SK-N-SH (cell line): Measurements from ENCODE around the gene CIDEC. TPM values are rescaled to one million over a fixed set of nuclear protein-coding genes. Genes with fewer than 3 reads are reported as not detected.

Experiments
- CTCF ChIA-PET: fragments of 300-600, 350-600 bp; formaldehyde crosslinking; extraction: SDS; loops from one replicate; lab custom pipeline; 2021; lab: Yijun Ruan, JAX
- POLR2A ChIA-PET: fragments of 350-600 bp; sonication (Branson Sonifier 250); formaldehyde crosslinking; extraction: SDS; loops from one replicate; lab custom pipeline; 2020; ENCODE audit warnings: antibody characterized with exemption, inconsistent platforms; lab: Yijun Ruan, JAX
- DNase-seq: peaks from one replicate; pipeline ENCODE4 v3.0.0; 2012
- H2AFZ ChIP-seq: fragments of 200-600 bp; sonication (generic); 2 replicates; pipeline ENCODE4 v1.8.1; 2016; ENCODE audit warnings: antibody characterized with exemption, mild to moderate bottlenecking, low read depth
- H3F3A ChIP-seq: fragments of 200-600 bp; sonication (generic); replicated peaks from 2 replicates; pipeline ENCODE3; 2016; ENCODE audit warnings: antibody characterized with exemption, mild to moderate bottlenecking; ENCODE audit not compliant: insufficient read depth
- H3K27ac ChIP-seq, 2 experiments: fragments of 200-500 bp in 1 of 2; fragments of 200-600 bp in 1 of 2; sonication (Bioruptor generic) in 1 of 2; sonication (generic), shearing (Covaris generic) in 1 of 2; 2 replicates each; pipeline versions ENCODE4 v1.5.1 to v1.6.1; 2014 to 2016; ENCODE audit warnings: low read depth in 2 of 2, inconsistent platforms in 1 of 2, low read length in 1 of 2, mild to moderate bottlenecking in 1 of 2, mixed read lengths in 1 of 2
- H3K27me3 ChIP-seq: fragments of 200-600 bp; sonication (generic), shearing (Covaris generic); 2 replicates; pipeline ENCODE4 v1.6.1; 2016; ENCODE audit warnings: mixed run types; ENCODE audit not compliant: insufficient read depth
- H3K36me3 ChIP-seq, 2 experiments: fragments of 200-500 bp in 1 of 2; fragments of 200-600 bp in 1 of 2; sonication (Bioruptor generic) in 1 of 2; sonication (generic) in 1 of 2; replicated peaks in 1 of 2; 2 replicates each; pipeline versions ENCODE3 to v1.5.1; 2014 to 2016; ENCODE audit warnings: low read length in 1 of 2, mild to moderate bottlenecking in 1 of 2; ENCODE audit not compliant: insufficient read depth in 2 of 2, control insufficient read depth in 1 of 2
- H3K4me1 ChIP-seq, 2 experiments: fragments of 200-500 bp in 1 of 2; fragments of 200-600 bp in 1 of 2; sonication (Bioruptor generic) in 1 of 2; sonication (generic), shearing (Covaris generic) in 1 of 2; 2 replicates each; pipeline versions ENCODE4 v1.5.1 to v1.6.1; 2014 to 2016; ENCODE audit warnings: low read depth in 1 of 2, low read length in 1 of 2, mixed run types in 1 of 2; ENCODE audit not compliant: insufficient read depth in 2 of 2, control insufficient read depth in 1 of 2
- H3K4me2 ChIP-seq: fragments of 200-600 bp; sonication (generic), shearing (Covaris generic); 2 replicates; pipeline ENCODE4 v1.6.1; 2017; ENCODE audit warnings: mixed run types
- H3K4me3 ChIP-seq, 2 experiments: fragments of 200-500 bp in 1 of 2; fragments of 200-600 bp in 1 of 2; sonication (Bioruptor generic) in 1 of 2; sonication (generic), shearing (Covaris generic) in 1 of 2; 2 replicates each; pipeline versions ENCODE4 v1.5.1 to v1.8.1; 2014 to 2016; ENCODE audit warnings: low read depth in 2 of 2, inconsistent platforms in 1 of 2, low read length in 1 of 2, mild to moderate bottlenecking in 1 of 2, mixed read lengths in 1 of 2, moderate library complexity in 1 of 2
- H3K79me2 ChIP-seq: fragments of 200-600 bp; sonication (generic); 2 replicates; pipeline ENCODE4 v1.8.1; 2017; ENCODE audit warnings: mild to moderate bottlenecking; ENCODE audit not compliant: insufficient read depth
- H3K9ac ChIP-seq: fragments of 200-600 bp; sonication (generic); 2 replicates; pipeline ENCODE4 v1.6.1; 2017; ENCODE audit warnings: mixed run types
- H3K9me2 ChIP-seq: fragments of 200-600 bp; sonication (generic); 2 replicates; pipeline ENCODE4 v1.6.1; 2017; ENCODE audit warnings: mixed run types
- H3K9me3 ChIP-seq: fragments of 200-600 bp; sonication (generic); 2 replicates; pipeline ENCODE4 v1.6.1; 2017; ENCODE audit warnings: mixed run types, mild to moderate bottlenecking, moderate library complexity
- H4K20me1 ChIP-seq: fragments of 200-600 bp; sonication (generic); 2 replicates; pipeline ENCODE4 v1.6.1; 2017; ENCODE audit warnings: mild to moderate bottlenecking, mixed run types; ENCODE audit not compliant: insufficient read depth
- CHD2 ChIP-seq: fragments of 150-350 bp; IDR thresholded peaks from 2 replicates; pipeline ENCODE4 v1.6.1; 2018; ENCODE audit warnings: low read length; ENCODE audit not compliant: partially characterized antibody
- EZH2phosphoT487 ChIP-seq: fragments of 200-600 bp; sonication (generic); IDR thresholded peaks from 2 replicates; pipeline ENCODE4 v1.6.1; 2017; ENCODE audit warnings: low read depth, mixed run types, mild to moderate bottlenecking, antibody characterized with exemption, moderate library complexity, borderline replicate concordance
- FOSL2 ChIP-seq: IDR thresholded peaks from 2 replicates; pipeline ENCODE4 v1.4.0; 2012; ENCODE audit warnings: low read depth, mild to moderate bottlenecking, moderate library complexity, borderline replicate concordance
- FOXJ3 ChIP-seq: sonication (generic); formaldehyde crosslinking; IDR thresholded peaks from 2 replicates; pipeline ENCODE4 v1.5.1; 2020; ENCODE audit warnings: mild to moderate bottlenecking, missing genetic modification reagents
- GATA2 ChIP-seq: sonication (generic); formaldehyde crosslinking; IDR thresholded peaks from 2 replicates; pipeline ENCODE4 v1.5.0; 2020; ENCODE audit warnings: mild to moderate bottlenecking, missing genetic modification reagents
- IRF3 ChIP-seq: fragments of 150-350 bp; IDR thresholded peaks from 2 replicates; pipeline ENCODE4 v1.6.1; 2016; ENCODE audit warnings: mild to moderate bottlenecking, low read depth, low read length
- JUND ChIP-seq: IDR thresholded peaks from 2 replicates; pipeline ENCODE4 v1.4.0; 2012
- MAX ChIP-seq: IDR thresholded peaks from 2 replicates; pipeline ENCODE4 v1.4.0; 2012; ENCODE audit warnings: low read depth
- MEF2A ChIP-seq: IDR thresholded peaks from 2 replicates; pipeline ENCODE4 v1.4.0; 2012; ENCODE audit warnings: low read depth, borderline replicate concordance
- NFIC ChIP-seq: IDR thresholded peaks from 2 replicates; pipeline ENCODE4 v1.4.0; 2012; ENCODE audit warnings: borderline replicate concordance
- PBX3 ChIP-seq: IDR thresholded peaks from 2 replicates; pipeline ENCODE4; 2012
- REST ChIP-seq: IDR thresholded peaks from 2 replicates; pipeline ENCODE4 v1.6.1; 2012; ENCODE audit warnings: mild to moderate bottlenecking, low read depth, low read length, moderate library complexity
- RFX5 ChIP-seq: IDR thresholded peaks from 2 replicates; pipeline ENCODE4 v1.6.1; 2012; ENCODE audit warnings: mild to moderate bottlenecking, improper control_type of control experiment, low read length
- TCF12 ChIP-seq: IDR thresholded peaks from 2 replicates; pipeline ENCODE4 v1.4.0; 2012
- WGBS: methylation state at CpG from one replicate; pipeline ENCODE4 v1.1.6; 2017; ENCODE audit warnings: low lambda C conversion rate; 5-methylcytosine and 5-hydroxymethylcytosine counted together
- polyA plus RNA-seq, 3 experiments: library from polyadenylated mRNA; depleted of rRNA; stranded (reverse); fragments of >200 nt; gene quantifications; 2 replicates each; pipeline ENCODE4 v1.2.3, GENCODE V29; 2012

The CIDEC gene
- polyA plus RNA-seq (2012; rRNA removed), result 0.11 TPM in 1 of 2 replicates, not detected in the other
- 0.04 and 0.08 TPM in 2 replicates for polyA plus RNA-seq (2012; cell fraction: cytosol; rRNA removed)
- polyA plus RNA-seq (2012; cell fraction: nucleus; rRNA removed), result not detected in 2 replicates

GRCh38 chr3:9879830-9880549 is at the start of gene CIDEC:
Gene CIDEC (minus strand): TSS chr3:9880253. CDS start chr3:9878486, 1,767 bp downstream.
- Histone ChIP-seq H4K20me1 (no peaks in the 10 kb centered on the region), H3K9me2 (no peaks in the 10 kb centered on the region), H3K9ac (no peak within 1 kb of the TSS), H3K36me3 (no peaks in the 10 kb centered on the region), H3K27ac (no peak within 1 kb of the TSS), H3K79me2 (no peaks in the 10 kb centered on the region), H3K4me3 (no peak within 1 kb of the TSS), H3K9me3 (no peaks in the 10 kb centered on the region), H2AFZ (no peak within 1 kb of the TSS), H3F3A (peaks cover 17% of the 10 kb centered on the region), H3K27me3 (no peaks in the 10 kb centered on the region), H3K4me2 (no peak within 1 kb of the TSS), H3K4me1 (peaks cover 2 to 11% of the 10 kb centered on the region in 2 experiments; a peak in 1 of 4 replicates)
- 88% methylated on average over 7 of the region's 7 CpGs for WGBS
- CTCF ChIA-PET, result interaction anchor here (1.7 kb wide), 1 partner anchor 53 kb away, joined by 7 read pairs; the partner anchor contains the start of gene CRELD1
- POLR2A ChIA-PET, result no interaction called here
- DNase-seq, result no peak
- TF ChIP-seq EZH2phosphoT487, result no peak
- no peak for TF ChIP-seq GATA2 (CRISPR knock-in tag)
- no peak for TF ChIP-seq RFX5
- no peak for TF ChIP-seq IRF3
- TF ChIP-seq FOXJ3 (CRISPR knock-in tag), result no peak

- POLR2A ChIA-PET, result no interaction called here
Measured at GRCh38 chr3:9928158-9928557, 48.1 kb upstream of the CIDEC start.

More at GRCh38 chr3:9928158-9928557, 48.1 kb upstream of the CIDEC start:
- H3K27me3 ChIP-seq, result no peaks in the 10 kb centered on the region
- no peak for TF ChIP-seq MAX
- TF ChIP-seq NFIC, result no peak
- no peak for TF ChIP-seq IRF3
- TF ChIP-seq CHD2, result no peak
- TF ChIP-seq PBX3, result no peak
- TF ChIP-seq FOSL2, result no peak
- TF ChIP-seq JUND, result no peak
- no peak for TF ChIP-seq REST
- no peak for TF ChIP-seq FOXJ3 (CRISPR knock-in tag)
- no peak for TF ChIP-seq MEF2A
- TF ChIP-seq TCF12, result no peak
- H4K20me1 ChIP-seq, result no peaks in the 10 kb centered on the region
- H3K9ac ChIP-seq, result no peak overlapping the region
- H2AFZ ChIP-seq, result no peak overlapping the region
- WGBS, result no CpG with 5 or more reads among the region's 23 CpGs
- H3K79me2 ChIP-seq, result no peaks in the 10 kb centered on the region
- H3K36me3 ChIP-seq, result peaks cover 0 to 8% of the 10 kb centered on the region in 2 experiments
- H3K9me2 ChIP-seq, result no peaks in the 10 kb centered on the region
- no peak overlapping the region for H3K4me2 ChIP-seq
- H3F3A ChIP-seq, result peaks cover 9% of the 10 kb centered on the region
- DNase-seq, result no peak
- H3K4me3 ChIP-seq, result no peak overlapping the region
- H3K9me3 ChIP-seq, result no peaks in the 10 kb centered on the region
- H3K4me1 ChIP-seq, result peaks cover 0 to 2% of the 10 kb centered on the region in 2 experiments; a peak in 1 of 4 replicates
- no peak overlapping the region for H3K27ac ChIP-seq
- CTCF ChIA-PET, result interaction anchor here (1.1 kb wide), 1 partner anchor 18 kb away, joined by 3 read pairs; no protein-coding TSS in a partner anchor
